HepG2 (cell line): ENCODE results near the gene PRAC1. TPM values are rescaled to one million over a fixed set of nuclear protein-coding genes. Genes with fewer than 3 reads are reported as not detected.
A peak's percentile ranks its signal among the peaks of the same experiment; 100 is the strongest.

ENCODE experiments used
- AHDC1 ChIP-seq: sonication (generic); formaldehyde crosslinking; IDR thresholded peaks from 2 replicates; pipeline ENCODE4 v1.5.1; 2020; ENCODE audit warnings: mild to moderate bottlenecking, missing genetic modification reagents, borderline replicate concordance
- ATF7 ChIP-seq, 2 experiments: fragments of 450-650 bp in 1 of 2; sonication (generic) in 1 of 2; formaldehyde crosslinking in 1 of 2; IDR thresholded peaks; 2 replicates each; pipeline versions ENCODE4 v1.4.0 to v1.6.1; 2016 to 2020; ENCODE audit warnings: antibody characterized with exemption in 1 of 2, mild to moderate bottlenecking in 1 of 2, missing genetic modification reagents in 1 of 2
- CBX2 ChIP-seq, 2 experiments: fragments of 200-600 bp in 1 of 2; sonication (generic); formaldehyde crosslinking in 1 of 2; IDR thresholded peaks; 2 replicates each; pipeline versions ENCODE4 v1.7.0 to v1.8.1; 2018 to 2022; ENCODE audit warnings: low read depth in 2 of 2, low read length in 1 of 2, mild to moderate bottlenecking in 1 of 2, missing genetic modification reagents in 1 of 2
- CTCF ChIP-seq: sonication (generic); formaldehyde crosslinking; IDR thresholded peaks from 2 replicates; pipeline ENCODE4 v1.5.0; 2020; ENCODE audit warnings: mild to moderate bottlenecking, missing genetic modification reagents, moderate library complexity
- ERF ChIP-seq: IDR thresholded peaks from 2 replicates; pipeline ENCODE4 v1.6.1; 2018; ENCODE audit warnings: missing biosample characterization, missing genetic modification reagents
- MEF2D ChIP-seq: sonication (generic); formaldehyde crosslinking; IDR thresholded peaks from 2 replicates; pipeline ENCODE4 v1.5.1; 2020; ENCODE audit warnings: mild to moderate bottlenecking, missing genetic modification reagents
- MTF2 ChIP-seq: sonication (generic); formaldehyde crosslinking; IDR thresholded peaks from 2 replicates; pipeline ENCODE4 v1.5.0; 2020; ENCODE audit warnings: missing genetic modification reagents, borderline replicate concordance
- SMC3 ChIP-seq: IDR thresholded peaks from 2 replicates; pipeline ENCODE4 v1.6.1; 2011; ENCODE audit warnings: low read length, improper control_type of control experiment
- SUZ12 ChIP-seq: fragments of 150-350 bp; IDR thresholded peaks from 2 replicates; pipeline ENCODE4 v1.6.1; 2014; ENCODE audit warnings: low read depth, low read length
- YEATS2 ChIP-seq: sonication (generic); formaldehyde crosslinking; IDR thresholded peaks from 2 replicates; pipeline ENCODE4 v1.4.0; 2020; ENCODE audit warnings: missing genetic modification reagents, borderline replicate concordance
- ZFX ChIP-seq: sonication (generic); formaldehyde crosslinking; IDR thresholded peaks from 2 replicates; pipeline ENCODE4 v1.4.0; 2020; ENCODE audit warnings: mild to moderate bottlenecking, low read depth, missing genetic modification reagents, moderate library complexity
- ZNF501 ChIP-seq: sonication (generic); formaldehyde crosslinking; IDR thresholded peaks from 2 replicates; pipeline ENCODE4 v1.5.1; 2020; ENCODE audit warnings: mild to moderate bottlenecking, moderate library complexity, missing genetic modification reagents
- ZNF639 ChIP-seq: conservative IDR thresholded peaks from 2 replicates; pipeline ENCODE4 v1.6.1; 2018; ENCODE audit warnings: missing genetic modification reagents
- ZNF747 ChIP-seq: sonication (generic); formaldehyde crosslinking; IDR thresholded peaks from 2 replicates; pipeline ENCODE4 v1.8.1; 2023; ENCODE audit warnings: missing genetic modification reagents, mild to moderate bottlenecking, borderline replicate concordance
- ZNF776 ChIP-seq: sonication (generic); formaldehyde crosslinking; IDR thresholded peaks from 2 replicates; pipeline ENCODE4 v1.4.0; 2020; ENCODE audit warnings: mild to moderate bottlenecking, missing genetic modification reagents
- polyA plus RNA-seq, 8 experiments: library from polyadenylated mRNA; depleted of rRNA in 3 of 8; stranded (reverse) in 7 of 8; unstranded in 1 of 8; fragments of >200 nt; fragmentation: Illumina TruSeq in 4 of 8; extraction: Trizol in 4 of 8; gene quantifications; 2 replicates each; pipeline versions ENCODE4 v1.2.1 to v1.2.3, GENCODE V29; 2011 to 2016; ENCODE audit warnings: low read depth in 4 of 8, missing spikeins in 1 of 8, mixed read lengths in 1 of 8; ENCODE audit not compliant: insufficient read depth in 1 of 8
- total RNA-seq, 5 experiments: library from RNA; depleted of rRNA; stranded (reverse); fragments of >200 nt; fragmentation: Illumina TruSeq; extraction: Trizol; gene quantifications; 2 replicates each; pipeline ENCODE4 v1.2.3, GENCODE V29; 2016; ENCODE audit warnings: low read depth in 1 of 5
- TF ChIP-seq, protein P1 (sequence below), 2 experiments: sonication (generic) in 1 of 2; formaldehyde crosslinking in 1 of 2; IDR thresholded peaks; 2 replicates each; pipeline versions ENCODE4 v1.4.0 to v1.6.1; 2018 to 2020; ENCODE audit warnings: missing genetic modification reagents in 2 of 2, borderline replicate concordance in 1 of 2, low read depth in 1 of 2, mild to moderate bottlenecking in 1 of 2, missing biosample characterization in 1 of 2

Gene PRAC1
- total and polyA plus RNA-seq, 2 of the 13 experiments (the other 11 are each of a cell fraction or from before 2014, with no cell fraction given), result not detected

DNA sequence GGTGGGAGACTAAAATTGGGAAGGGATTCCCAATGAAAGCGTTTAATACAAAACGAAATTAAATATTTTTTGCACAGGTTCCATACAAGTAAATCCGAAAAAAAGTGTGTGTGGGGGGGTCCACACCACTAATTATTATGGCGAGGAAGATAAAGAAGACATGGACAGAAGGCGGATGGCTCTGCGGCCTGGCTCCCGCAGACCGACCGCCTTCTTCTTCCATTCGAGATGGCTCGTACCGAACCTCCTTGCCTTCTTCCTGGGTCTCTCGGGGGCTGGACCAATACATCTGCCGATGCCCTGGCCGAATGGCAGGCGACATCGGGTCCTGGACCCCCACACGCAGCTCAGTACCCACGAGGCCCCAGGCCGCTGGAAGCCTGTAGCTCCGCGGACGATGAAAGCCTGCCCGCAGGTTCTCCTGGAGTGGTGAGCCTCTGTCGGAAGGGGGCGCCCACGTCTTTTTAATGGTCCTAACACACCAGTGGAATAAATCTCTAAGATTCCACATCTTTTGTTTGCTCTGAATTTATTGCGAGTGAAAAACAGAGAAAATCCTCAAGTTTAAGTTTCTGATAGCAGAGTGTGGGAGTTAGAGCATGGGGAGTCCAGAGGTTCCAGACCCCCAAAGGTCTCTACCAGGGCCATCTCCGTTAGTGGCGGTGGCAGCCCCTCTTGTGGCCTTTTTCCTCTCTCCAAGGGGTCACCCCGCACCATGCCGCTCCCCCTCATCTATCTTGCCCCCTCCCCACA is 2.1 kb upstream of the PRAC1 start (continued):
- no peak for TF ChIP-seq CBX2 (IDR thresholded peaks at IDR 0.05; ENCODE audit: low read depth, low read length)
- TF ChIP-seq CBX2 (CRISPR knock-in tag; IDR thresholded peaks at IDR 0.05; ENCODE audit: low read depth), result no peak
- 0 out of 2 replicates have a peak, but pooled peaks have one; percentile 12 for TF ChIP-seq ZNF501 (CRISPR knock-in tag)
- TF ChIP-seq ZNF776 (CRISPR knock-in tag), result 0 out of 2 replicates have a peak, but pooled peaks have one; percentile 14
- TF ChIP-seq, protein P1, sequence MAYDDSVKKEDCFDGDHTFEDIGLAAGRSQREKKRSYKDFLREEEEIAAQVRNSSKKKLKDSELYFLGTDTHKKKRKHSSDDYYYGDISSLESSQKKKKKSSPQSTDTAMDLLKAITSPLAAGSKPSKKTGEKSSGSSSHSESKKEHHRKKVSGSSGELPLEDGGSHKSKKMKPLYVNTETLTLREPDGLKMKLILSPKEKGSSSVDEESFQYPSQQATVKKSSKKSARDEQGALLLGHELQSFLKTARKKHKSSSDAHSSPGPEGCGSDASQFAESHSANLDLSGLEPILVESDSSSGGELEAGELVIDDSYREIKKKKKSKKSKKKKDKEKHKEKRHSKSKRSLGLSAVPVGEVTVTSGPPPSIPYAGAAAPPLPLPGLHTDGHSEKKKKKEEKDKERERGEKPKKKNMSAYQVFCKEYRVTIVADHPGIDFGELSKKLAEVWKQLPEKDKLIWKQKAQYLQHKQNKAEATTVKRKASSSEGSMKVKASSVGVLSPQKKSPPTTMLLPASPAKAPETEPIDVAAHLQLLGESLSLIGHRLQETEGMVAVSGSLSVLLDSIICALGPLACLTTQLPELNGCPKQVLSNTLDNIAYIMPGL (CRISPR knock-in tag; IDR thresholded peaks at IDR 0.05; ENCODE audit: borderline replicate concordance in 1 of 2, low read depth in 1 of 2), result 0 out of 4 replicates have a peak, but pooled peaks of 1 of the 2 experiments have one; percentile 25
- TF ChIP-seq YEATS2 (CRISPR knock-in tag), result no peak
- 0 out of 2 replicates have a peak, but pooled peaks have one; percentile 19 for TF ChIP-seq MTF2 (CRISPR knock-in tag)
- no peak for TF ChIP-seq ZNF747 (CRISPR knock-in tag)
- TF ChIP-seq MEF2D (CRISPR knock-in tag), result no peak
- TF ChIP-seq AHDC1, result 0 out of 2 replicates have a peak, but pooled peaks have one; percentile 35
- peak; percentile 77 for TF ChIP-seq SMC3
- TF ChIP-seq SUZ12, result peak; percentile 5; the same call in 1 of the 2 replicates
- TF ChIP-seq ERF (CRISPR knock-in tag), result 0 out of 2 replicates have a peak, but pooled peaks have one; percentile 30
- TF ChIP-seq ZNF639, result no peak
- TF ChIP-seq ATF7 (IDR thresholded peaks at IDR 0.05), result no peak
- no peak for TF ChIP-seq ATF7 (CRISPR knock-in tag; IDR thresholded peaks at IDR 0.05)
- TF ChIP-seq CTCF, result peak; percentile 91
- peak; percentile 20; the same call in 1 of the 2 replicates for TF ChIP-seq ZFX
